T-helper 17 cell (primary cell): ENCODE data around the gene CTDSP2. TPM values are rescaled to one million over a fixed set of nuclear protein-coding genes. Genes with fewer than 3 reads are reported as not detected.
A peak's percentile ranks its signal among the peaks of the same experiment; 100 is the strongest.
"Not testable (repeated sequence)": the region's sequence is repeated elsewhere in the genome, so short reads cannot be mapped to it uniquely, and the experiment has no call there.

Experiments
- ATAC-seq: fragments of 150-1000 bp; cut with Tn5 transposase; 2 replicates; pipeline ENCODE4 v1.10.0; 2021; ENCODE audit warnings: mild to moderate bottlenecking, moderate library complexity
- DNase-seq, 3 donors: peaks; one replicate each; pipeline versions ENCODE4 v3.0.0 to v3.0.0-alpha.2; 2020 to 2021
- H3K9me3 ChIP-seq: one replicate; pipeline ENCODE4 v1.7.0; 2013; ENCODE audit warnings: low read length, mild to moderate bottlenecking; ENCODE audit not compliant: control insufficient read depth, poor library complexity, severe bottlenecking
- H3K27ac Mint-ChIP-seq: one replicate; pipeline ENCODE4 v1.8.0; 2022; ENCODE audit warnings: mild to moderate bottlenecking, moderate library complexity, mixed read lengths
- H3K27me3 Mint-ChIP-seq: one replicate; pipeline ENCODE4 v1.8.0; 2022; ENCODE audit warnings: mixed read lengths
- H3K36me3 Mint-ChIP-seq: one replicate; pipeline ENCODE4 v1.8.0; 2022; ENCODE audit warnings: low read depth, mixed read lengths
- H3K4me1 Mint-ChIP-seq: one replicate; pipeline ENCODE4 v1.8.0; 2022; ENCODE audit warnings: mild to moderate bottlenecking, mixed read lengths
- H3K4me3 Mint-ChIP-seq: one replicate; pipeline ENCODE4 v1.8.0; 2022; ENCODE audit warnings: mild to moderate bottlenecking, moderate library complexity, mixed read lengths
- total RNA-seq, 4 donors: library from RNA in 2 of 4; stranded (reverse) in 2 of 4; gene quantifications; one replicate each; pipeline ENCODE4 v1.2.3 and lab custom pipeline; 2022 to 2026

Gene CTDSP2
- total RNA-seq, 2 donors from 2014 or later = 114 to 132 TPM

GRCh38 chr12:57830393-57830792, 16.1 kb downstream of the CTDSP2 start:
- no peaks in the 10 kb centered on the region for H3K9me3 ChIP-seq
- Mint-ChIP-seq H3K4me1 (peaks cover 37% of the 10 kb centered on the region), H3K27me3 (no peaks in the 10 kb centered on the region), H3K4me3 (peak overlapping the region; percentile 21), H3K36me3 (peaks cover 5% of the 10 kb centered on the region), H3K27ac (peak overlapping the region; percentile 53)
- ATAC-seq (no peak), DNase-seq (no peak)

GRCh38 chr12:57829025-57829777, 17.3 kb downstream of the CTDSP2 start:
- Mint-ChIP-seq H3K36me3 (peaks cover 7% of the 10 kb centered on the region), H3K4me3 (no peak overlapping the region), H3K27ac (peak overlapping the region; percentile 53), H3K4me1 (peaks cover 26% of the 10 kb centered on the region), H3K27me3 (no peaks in the 10 kb centered on the region)
- ATAC-seq (no peak), DNase-seq (no peak)
- no peaks in the 10 kb centered on the region for H3K9me3 ChIP-seq

- peak overlapping the region; percentile 74 for H3K27ac Mint-ChIP-seq
- peaks cover 7% of the 10 kb centered on the region for H3K36me3 Mint-ChIP-seq
- ATAC-seq = no peak
- DNase-seq = no peak
- no peak overlapping the region for H3K4me3 Mint-ChIP-seq
- no peaks in the 10 kb centered on the region for H3K27me3 Mint-ChIP-seq
- H3K4me1 Mint-ChIP-seq = peaks cover 16% of the 10 kb centered on the region
- no peaks in the 10 kb centered on the region for H3K9me3 ChIP-seq
Observed at GRCh38 chr12:57826966-57827365, 19.6 kb downstream of the CTDSP2 start.

GRCh38 chr12:57826400-57826799, 20.1 kb downstream of the CTDSP2 start:
- H3K4me3 Mint-ChIP-seq = no peak overlapping the region

GRCh38 chr12:57825451-57825850, 21.1 kb downstream of the CTDSP2 start:
- H3K9me3 ChIP-seq = no peaks in the 10 kb centered on the region
- Mint-ChIP-seq H3K4me1 (peaks cover 12% of the 10 kb centered on the region), H3K27ac (peak overlapping the region; percentile 74), H3K4me3 (no peak overlapping the region), H3K27me3 (no peaks in the 10 kb centered on the region), H3K36me3 (peaks cover 7% of the 10 kb centered on the region)
- ATAC-seq (no peak), DNase-seq (no peak)

More at GRCh38 chr12:57826400-57826799, 20.1 kb downstream of the CTDSP2 start:
- Mint-ChIP-seq H3K4me1 (peaks cover 12% of the 10 kb centered on the region), H3K27ac (peak overlapping the region; percentile 74), H3K36me3 (peaks cover 7% of the 10 kb centered on the region), H3K27me3 (no peaks in the 10 kb centered on the region)
- no peaks in the 10 kb centered on the region for H3K9me3 ChIP-seq
- DNase-seq (no peak), ATAC-seq (no peak)

- ATAC-seq = no peak
- H3K9me3 ChIP-seq = no peaks in the 10 kb centered on the region
- Mint-ChIP-seq H3K27me3 (no peaks in the 10 kb centered on the region), H3K36me3 (peaks cover 7% of the 10 kb centered on the region), H3K4me1 (peaks cover 8% of the 10 kb centered on the region), H3K27ac (peak overlapping the region; percentile 78), H3K4me3 (no peak overlapping the region)
- no peak for DNase-seq
Observed at GRCh38 chr12:57823908-57824640, 22.5 kb downstream of the CTDSP2 start.

GRCh38 chr12:57823131-57823907, 23.2 kb downstream of the CTDSP2 start:
- peaks cover 13% of the 10 kb centered on the region for H3K4me1 Mint-ChIP-seq
- peak overlapping the region; percentile 78 for H3K27ac Mint-ChIP-seq
- peaks cover 7% of the 10 kb centered on the region for H3K36me3 Mint-ChIP-seq
- no peaks in the 10 kb centered on the region for H3K9me3 ChIP-seq
- H3K4me3 Mint-ChIP-seq = no peak overlapping the region
- ATAC-seq (no peak), DNase-seq (no peak)
- no peaks in the 10 kb centered on the region for H3K27me3 Mint-ChIP-seq

GRCh38 chr12:57822392-57823130, 24.0 kb downstream of the CTDSP2 start:
- H3K27ac Mint-ChIP-seq = peak overlapping the region; percentile 78
- ATAC-seq (no peak), DNase-seq (no peak)
- H3K4me1 Mint-ChIP-seq = peaks cover 13% of the 10 kb centered on the region
- no peaks in the 10 kb centered on the region for H3K27me3 Mint-ChIP-seq
- H3K9me3 ChIP-seq = no peaks in the 10 kb centered on the region
- H3K36me3 Mint-ChIP-seq = peaks cover 7% of the 10 kb centered on the region
- no peak overlapping the region for H3K4me3 Mint-ChIP-seq

GRCh38 chr12:57821474-57822214, 24.9 kb downstream of the CTDSP2 start:
- ATAC-seq (no peak), DNase-seq (no peak)
- Mint-ChIP-seq H3K27ac (peak overlapping the region; percentile 78), H3K4me3 (no peak overlapping the region), H3K36me3 (peaks cover 4% of the 10 kb centered on the region), H3K4me1 (peaks cover 13% of the 10 kb centered on the region), H3K27me3 (no peaks in the 10 kb centered on the region)
- H3K9me3 ChIP-seq = no peaks in the 10 kb centered on the region

- not testable (repeated sequence) for H3K27me3 Mint-ChIP-seq, ATAC-seq
- peak overlapping the region; percentile 78 for H3K27ac Mint-ChIP-seq
Observed at GRCh38 chr12:57821015-57821414, 25.5 kb downstream of the CTDSP2 start.

GRCh38 chr12:57820119-57820518, 26.4 kb downstream of the CTDSP2 start:
- H3K27me3 Mint-ChIP-seq, H3K4me3 Mint-ChIP-seq, DNase-seq, ATAC-seq, H3K9me3 ChIP-seq, H3K36me3 Mint-ChIP-seq: not testable (repeated sequence)
- peaks cover 13% of the 10 kb centered on the region for H3K4me1 Mint-ChIP-seq
- H3K27ac Mint-ChIP-seq = peak overlapping the region; percentile 8

More at GRCh38 chr12:57821015-57821414, 25.5 kb downstream of the CTDSP2 start:
- H3K9me3 ChIP-seq, DNase-seq, H3K36me3 Mint-ChIP-seq, H3K4me3 Mint-ChIP-seq: not testable (repeated sequence)
- H3K4me1 Mint-ChIP-seq = peaks cover 13% of the 10 kb centered on the region

GRCh38 chr12:57817990-57818331, 28.6 kb downstream of the CTDSP2 start:
- not testable (repeated sequence) for ATAC-seq, H3K4me3 Mint-ChIP-seq, H3K36me3 Mint-ChIP-seq, DNase-seq, H3K27me3 Mint-ChIP-seq, H3K9me3 ChIP-seq
- Mint-ChIP-seq H3K27ac (peak overlapping the region; percentile 75), H3K4me1 (peaks cover 11% of the 10 kb centered on the region)
